Neural cell (in vitro differentiated cells): ENCODE data around the gene MED14.

Experiments
- CTCF ChIP-seq: fragments of 450-650 bp; IDR thresholded peaks from 2 replicates; pipeline ENCODE4 v1.5.1; 2014; ENCODE audit warnings: antibody characterized with exemption, mild to moderate bottlenecking, moderate library complexity; ENCODE audit not compliant: poor library complexity, severe bottlenecking
- EP300 ChIP-seq: fragments of 450-650 bp; conservative IDR thresholded peaks from 2 replicates; pipeline ENCODE4 v1.6.1; 2014; ENCODE audit warnings: antibody characterized with exemption, mild to moderate bottlenecking, moderate library complexity; ENCODE audit not compliant: poor library complexity, severe bottlenecking
- EZH2 ChIP-seq: fragments of 200-600, 300-800 bp; shearing (Covaris generic), sonication (generic); IDR thresholded peaks from 2 replicates; pipeline ENCODE4 v1.6.1; 2014; ENCODE audit warnings: antibody characterized with exemption, low read length, borderline replicate concordance, mild to moderate bottlenecking; ENCODE audit not compliant: insufficient read depth, poor library complexity, severe bottlenecking
- MXI1 ChIP-seq: fragments of 450-650 bp; conservative IDR thresholded peaks from 2 replicates; pipeline ENCODE4 v1.6.1; 2014; ENCODE audit warnings: antibody characterized with exemption, mild to moderate bottlenecking; ENCODE audit not compliant: poor library complexity, severe bottlenecking
- POLR2AphosphoS5 ChIP-seq: IDR thresholded peaks from 2 replicates; pipeline ENCODE4 v1.6.1; 2012
- RAD21 ChIP-seq: fragments of 450-650 bp; conservative IDR thresholded peaks from 2 replicates; pipeline ENCODE4 v1.6.1; 2014; ENCODE audit warnings: antibody characterized with exemption, mild to moderate bottlenecking, moderate library complexity
- REST ChIP-seq: IDR thresholded peaks from 2 replicates; pipeline ENCODE4 v1.6.1; 2012; ENCODE audit warnings: borderline replicate concordance

GRCh38 chrX:40685362-40685918 is 49.9 kb downstream of the MED14 start:
- no peak for TF ChIP-seq EP300
- TF ChIP-seq CTCF: no peak
- no peak for TF ChIP-seq POLR2AphosphoS5
- TF ChIP-seq REST: no peak
- no peak for TF ChIP-seq EZH2
- TF ChIP-seq RAD21: no peak
- TF ChIP-seq MXI1: no peak
